Neural progenitor cell (in vitro differentiated cells): ENCODE data around the gene AOC1. TPM values are rescaled to one million over a fixed set of nuclear protein-coding genes. Genes with fewer than 3 reads are reported as not detected.

Source experiments
- DNase-seq: peaks from one replicate; pipeline ENCODE4 v3.0.0-alpha.2; 2016; ENCODE audit warnings: low spot score
- H2AFZ ChIP-seq: fragments of 200-600 bp; sonication (generic); replicated peaks from 2 replicates; pipeline ENCODE4 v1.6.1; 2016; ENCODE audit warnings: antibody characterized with exemption
- H3F3A ChIP-seq: fragments of 200-600 bp; sonication (generic); 2 replicates; pipeline ENCODE4 v1.6.1; 2016; ENCODE audit warnings: antibody characterized with exemption, low read depth
- H3K27ac ChIP-seq: fragments of 200-600 bp; sonication (generic); 2 replicates; pipeline ENCODE4 v1.5.1; 2016; ENCODE audit warnings: mild to moderate bottlenecking
- H3K27me3 ChIP-seq: fragments of 200-600 bp; sonication (generic); 2 replicates; pipeline ENCODE4 v1.6.1; 2016; ENCODE audit warnings: mild to moderate bottlenecking, moderate library complexity
- H3K36me3 ChIP-seq: fragments of 200-600 bp; sonication (generic); 2 replicates; pipeline ENCODE4 v1.5.1; 2016
- H3K4me1 ChIP-seq: fragments of 200-600 bp; sonication (generic); 2 replicates; pipeline ENCODE4 v1.6.1; 2016; ENCODE audit warnings: mixed run types
- H3K4me2 ChIP-seq: fragments of 200-600 bp; sonication (generic); 2 replicates; pipeline ENCODE4 v1.6.1; 2016
- H3K4me3 ChIP-seq: fragments of 200-600 bp; sonication (generic); 2 replicates; pipeline ENCODE4 v1.5.1; 2016
- H3K79me2 ChIP-seq: fragments of 200-600 bp; sonication (generic); 2 replicates; pipeline ENCODE4 v1.6.1; 2016; ENCODE audit warnings: low read depth
- H3K9ac ChIP-seq: fragments of 200-600 bp; sonication (generic); 2 replicates; pipeline ENCODE4 v1.6.1; 2016
- H3K9me3 ChIP-seq: fragments of 200-600 bp; sonication (generic); 2 replicates; pipeline ENCODE4 v1.5.1; 2016; ENCODE audit warnings: low read depth
- H4K20me1 ChIP-seq: fragments of 200-600 bp; sonication (generic); 2 replicates; pipeline ENCODE4 v1.6.1; 2016; ENCODE audit warnings: low read depth
- H3K27ac Mint-ChIP-seq: 3 replicates; pipeline ENCODE4 v1.8.0; 2021; ENCODE audit warnings: mixed read lengths
- H3K27me3 Mint-ChIP-seq: 2 replicates; pipeline ENCODE4 v1.8.0; 2022; ENCODE audit warnings: low read depth, mild to moderate bottlenecking, inconsistent platforms, moderate library complexity, mixed read lengths; ENCODE audit not compliant: insufficient read depth
- H3K36me3 Mint-ChIP-seq: 3 replicates; pipeline ENCODE4 v1.8.0; 2021; ENCODE audit warnings: mixed read lengths
- H3K4me1 Mint-ChIP-seq: 3 replicates; pipeline ENCODE4 v1.8.0; 2021; ENCODE audit warnings: mixed read lengths
- H3K4me3 Mint-ChIP-seq: 3 replicates; pipeline ENCODE4 v1.8.0; 2021; ENCODE audit warnings: mild to moderate bottlenecking, moderate library complexity, mixed read lengths
- H3K9me3 Mint-ChIP-seq: 3 replicates; pipeline ENCODE4 v1.8.0; 2020; ENCODE audit warnings: mixed read lengths
- CTCF ChIP-seq: fragments of 200-600 bp; sonication (generic); IDR thresholded peaks from 2 replicates; pipeline ENCODE4 v1.5.1; 2017; ENCODE audit warnings: antibody characterized with exemption, mild to moderate bottlenecking
- EZH2 ChIP-seq: fragments of 200-600 bp; sonication (generic); IDR thresholded peaks from 2 replicates; pipeline ENCODE4 v1.6.1; 2017; ENCODE audit warnings: antibody characterized with exemption, mild to moderate bottlenecking, moderate library complexity
- EZH2phosphoT487 ChIP-seq: fragments of 200-600 bp; sonication (generic); IDR thresholded peaks from 2 replicates; pipeline ENCODE4 v1.6.1; 2017; ENCODE audit warnings: antibody characterized with exemption
- total RNA-seq: library from RNA; depleted of rRNA; stranded (reverse); fragments of >200 nt; gene quantifications from 2 replicates; pipeline ENCODE4 v1.2.3, GENCODE V29; 2015; ENCODE audit warnings: low replicate concordance

AOC1 gene
- total RNA-seq = not detected in 2 replicates

- Histone ChIP-seq H3F3A (no peaks in the 10 kb centered on the region), H3K4me2 (no peak within 1 kb of the TSS), H4K20me1 (no peaks in the 10 kb centered on the region), H3K27ac (no peak within 1 kb of the TSS), H3K27me3 (no peaks in the 10 kb centered on the region), H3K79me2 (no peaks in the 10 kb centered on the region), H3K4me1 (peaks cover 6% of the 10 kb centered on the region), H3K9me3 (no peaks in the 10 kb centered on the region), H3K9ac (no peak within 1 kb of the TSS), H3K4me3 (no peak within 1 kb of the TSS), H3K36me3 (no peaks in the 10 kb centered on the region), H2AFZ (no peak within 1 kb of the TSS)
- no peaks in the 10 kb centered on the region for H3K9me3 Mint-ChIP-seq
- peaks cover 2% of the 10 kb centered on the region for H3K4me1 Mint-ChIP-seq
- H3K27ac Mint-ChIP-seq = no peak within 1 kb of the TSS
- peaks cover 4% of the 10 kb centered on the region for H3K27me3 Mint-ChIP-seq
- H3K4me3 Mint-ChIP-seq = no peak within 1 kb of the TSS
- no peaks in the 10 kb centered on the region for H3K36me3 Mint-ChIP-seq
- no peak for TF ChIP-seq EZH2phosphoT487
- TF ChIP-seq CTCF = no peak
- no peak for TF ChIP-seq EZH2
- no peak for DNase-seq
Measured at GRCh38 chr7:150852371-150852905, at the start of gene AOC1. AOC1 (plus strand) TSS chr7:150852517; CDS start chr7:150856471, 3,954 bp downstream.

- no peaks in the 10 kb centered on the region for H3K9me3 ChIP-seq
- H3K79me2 ChIP-seq = no peaks in the 10 kb centered on the region
- no peaks in the 10 kb centered on the region for H3K36me3 ChIP-seq
- H3K4me2 ChIP-seq = no peak overlapping the region
- Mint-ChIP-seq H3K4me3 (no peak overlapping the region), H3K9me3 (peaks cover 15% of the 10 kb centered on the region), H3K36me3 (no peaks in the 10 kb centered on the region), H3K4me1 (peaks cover 8% of the 10 kb centered on the region), H3K27me3 (peaks cover 35% of the 10 kb centered on the region), H3K27ac (no peak overlapping the region)
- TF ChIP-seq EZH2 (no peak), EZH2phosphoT487 (no peak), CTCF (no peak)
- H2AFZ ChIP-seq = no peak overlapping the region
- peaks cover 50% of the 10 kb centered on the region for H3K27me3 ChIP-seq
- no peak overlapping the region for H3K9ac ChIP-seq
- DNase-seq = no peak
- no peaks in the 10 kb centered on the region for H4K20me1 ChIP-seq
- H3K4me3 ChIP-seq = no peak overlapping the region
- no peak overlapping the region for H3K27ac ChIP-seq
- H3F3A ChIP-seq = no peaks in the 10 kb centered on the region
- H3K4me1 ChIP-seq = no peaks in the 10 kb centered on the region
Measured at GRCh38 chr7:150803161-150803860, 49.0 kb upstream of the AOC1 start.

GRCh38 chr7:150804802-150805201, 47.5 kb upstream of the AOC1 start:
- H3K36me3 ChIP-seq = no peaks in the 10 kb centered on the region
- no peak overlapping the region for H3K4me3 ChIP-seq
- TF ChIP-seq EZH2 = no peak
- TF ChIP-seq CTCF = no peak
- no peak for TF ChIP-seq EZH2phosphoT487
- no peak overlapping the region for H3K4me2 ChIP-seq
- no peaks in the 10 kb centered on the region for H3F3A ChIP-seq
- H2AFZ ChIP-seq = no peak overlapping the region
- Mint-ChIP-seq H3K36me3 (no peaks in the 10 kb centered on the region), H3K9me3 (peaks cover 8% of the 10 kb centered on the region), H3K27me3 (peaks cover 21% of the 10 kb centered on the region), H3K4me3 (no peak overlapping the region), H3K4me1 (peaks cover 3% of the 10 kb centered on the region), H3K27ac (no peak overlapping the region)
- no peaks in the 10 kb centered on the region for H4K20me1 ChIP-seq
- peaks cover 35% of the 10 kb centered on the region for H3K27me3 ChIP-seq
- no peaks in the 10 kb centered on the region for H3K9me3 ChIP-seq
- DNase-seq = no peak
- no peak overlapping the region for H3K9ac ChIP-seq
- H3K79me2 ChIP-seq = no peaks in the 10 kb centered on the region
- H3K27ac ChIP-seq = no peak overlapping the region
- no peaks in the 10 kb centered on the region for H3K4me1 ChIP-seq
